ENCODE measurements around the gene VAV1. TPM values are rescaled to one million over a fixed set of nuclear protein-coding genes. Genes with fewer than 3 reads are reported as not detected.
"Not testable (repeated sequence)": the region's sequence is repeated elsewhere in the genome, so short reads cannot be mapped to it uniquely, and the experiment has no call there.

The VAV1 gene
- total RNA-seq, 1 donor from 2014 or later = 36.2 TPM

DNA sequence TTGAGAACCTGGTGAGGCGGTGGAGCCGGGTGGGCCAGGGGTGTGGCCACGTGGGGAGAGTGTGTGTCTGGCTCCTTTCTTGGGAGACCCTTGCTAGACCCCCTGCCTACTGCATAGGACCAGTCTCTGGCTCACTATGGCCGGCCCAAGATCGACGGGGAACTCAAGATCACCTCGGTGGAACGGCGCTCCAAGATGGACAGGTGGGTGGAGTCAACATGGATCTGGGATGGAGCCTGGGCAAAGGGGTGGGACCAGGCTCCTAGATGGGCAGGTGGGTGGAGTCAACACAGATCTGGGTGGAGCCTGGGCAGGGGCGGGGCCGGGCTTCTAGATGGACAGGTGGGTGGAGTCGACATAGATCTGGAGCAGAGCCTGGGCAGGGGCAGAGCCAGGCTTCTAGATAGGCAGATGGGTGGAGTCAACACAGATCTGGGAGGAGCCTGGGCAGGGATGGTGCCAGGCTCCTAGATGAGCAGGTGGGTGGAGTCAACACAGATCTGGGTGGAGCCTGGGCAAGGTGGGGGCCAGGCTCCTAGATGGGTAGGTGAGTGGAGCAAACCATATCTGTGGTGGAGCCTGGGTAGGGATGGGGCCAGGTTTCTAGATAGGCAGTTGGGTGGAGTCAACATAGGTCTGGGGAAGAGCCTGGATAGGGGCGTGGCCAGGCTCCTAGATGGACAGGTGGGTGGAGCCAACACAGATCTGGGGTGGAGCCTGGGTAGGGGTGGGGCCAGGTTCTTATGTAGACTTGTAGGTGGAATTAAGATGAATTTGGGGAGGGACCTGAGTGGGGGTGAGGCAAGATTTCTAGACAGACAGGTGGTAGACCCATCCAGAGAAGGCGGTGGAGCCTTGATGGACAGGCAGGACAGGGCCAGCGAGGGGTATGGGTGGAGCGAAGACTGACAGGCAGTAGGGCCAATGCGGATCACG, 56.5 kb downstream of the VAV1 start:
- no peaks in the 10 kb centered on the region for H3K9me3 ChIP-seq
- intact Hi-C loops (cut with DNase I) = no loop called here
- H3K27ac ChIP-seq = no peak overlapping the region
- H3K27me3 ChIP-seq (ENCODE audit: low read depth) = peaks cover 11% of the 10 kb centered on the region
- TF ChIP-seq, protein P1, sequence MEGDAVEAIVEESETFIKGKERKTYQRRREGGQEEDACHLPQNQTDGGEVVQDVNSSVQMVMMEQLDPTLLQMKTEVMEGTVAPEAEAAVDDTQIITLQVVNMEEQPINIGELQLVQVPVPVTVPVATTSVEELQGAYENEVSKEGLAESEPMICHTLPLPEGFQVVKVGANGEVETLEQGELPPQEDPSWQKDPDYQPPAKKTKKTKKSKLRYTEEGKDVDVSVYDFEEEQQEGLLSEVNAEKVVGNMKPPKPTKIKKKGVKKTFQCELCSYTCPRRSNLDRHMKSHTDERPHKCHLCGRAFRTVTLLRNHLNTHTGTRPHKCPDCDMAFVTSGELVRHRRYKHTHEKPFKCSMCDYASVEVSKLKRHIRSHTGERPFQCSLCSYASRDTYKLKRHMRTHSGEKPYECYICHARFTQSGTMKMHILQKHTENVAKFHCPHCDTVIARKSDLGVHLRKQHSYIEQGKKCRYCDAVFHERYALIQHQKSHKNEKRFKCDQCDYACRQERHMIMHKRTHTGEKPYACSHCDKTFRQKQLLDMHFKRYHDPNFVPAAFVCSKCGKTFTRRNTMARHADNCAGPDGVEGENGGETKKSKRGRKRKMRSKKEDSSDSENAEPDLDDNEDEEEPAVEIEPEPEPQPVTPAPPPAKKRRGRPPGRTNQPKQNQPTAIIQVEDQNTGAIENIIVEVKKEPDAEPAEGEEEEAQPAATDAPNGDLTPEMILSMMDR (IDR thresholded peaks at IDR 0.05) = no peak
- no peaks in the 10 kb centered on the region for H3K4me1 ChIP-seq
- peaks cover 31% of the 10 kb centered on the region for H3K36me3 ChIP-seq
- ATAC-seq = peak; percentile 34 to 40
- DNase-seq = peak; percentile 56
- no peak overlapping the region for H3K4me3 ChIP-seq

DNA sequence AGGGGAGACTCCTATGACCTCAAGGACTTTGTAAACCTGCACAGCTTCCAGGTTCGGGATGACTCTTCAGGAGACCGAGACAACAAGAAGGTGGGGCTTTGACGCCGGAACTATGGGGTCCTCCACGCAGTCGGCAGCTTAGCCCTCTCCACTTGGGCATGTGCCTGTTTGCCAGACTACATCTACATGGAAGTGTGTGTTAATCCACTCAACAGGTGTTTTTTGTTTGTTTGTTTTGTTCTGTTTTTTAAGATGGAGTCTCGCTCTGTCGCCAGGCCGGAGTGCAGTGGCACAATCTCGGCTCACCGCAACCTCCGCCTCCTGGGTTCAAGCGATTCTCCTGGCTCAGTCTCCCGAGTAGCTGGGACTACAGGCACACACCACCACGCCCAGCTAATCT, 57.3 kb downstream of the VAV1 start:
- H3K9me3 ChIP-seq; H3K27ac ChIP-seq; H3K4me1 ChIP-seq; H3K4me3 ChIP-seq; ATAC-seq; DNase-seq; intact Hi-C loops (cut with DNase I): not testable (repeated sequence)
- Histone ChIP-seq H3K27me3 (ENCODE audit: low read depth) (peaks cover 11% of the 10 kb centered on the region), H3K36me3 (peaks cover 25% of the 10 kb centered on the region)

DNA sequence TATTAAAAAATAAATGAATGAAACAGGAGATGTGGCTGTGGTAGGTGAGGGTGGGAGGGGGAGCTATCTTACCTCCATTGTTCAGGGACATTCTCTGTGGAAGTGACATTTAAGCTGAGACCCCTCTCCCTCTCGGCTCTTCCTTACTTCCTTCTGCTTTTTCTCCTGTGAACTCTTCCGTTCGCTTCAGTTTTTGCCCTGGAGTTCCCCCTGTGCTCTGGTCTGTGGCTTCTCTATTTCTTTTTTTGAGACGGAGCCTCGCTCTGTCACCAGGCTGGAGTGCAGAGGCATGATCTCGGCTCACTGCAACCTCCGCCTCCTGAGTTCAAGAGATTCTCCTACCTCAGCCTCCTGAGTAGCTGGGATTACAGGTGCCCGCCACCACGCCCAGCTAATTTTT, 58.6 kb downstream of the VAV1 start:
- H3K4me3 ChIP-seq; H3K4me1 ChIP-seq; intact Hi-C loops (cut with DNase I); H3K9me3 ChIP-seq; DNase-seq; ATAC-seq; H3K27ac ChIP-seq: not testable (repeated sequence)
- peaks cover 21% of the 10 kb centered on the region for H3K36me3 ChIP-seq
- peaks cover 11% of the 10 kb centered on the region for H3K27me3 ChIP-seq (ENCODE audit: low read depth)

DNA sequence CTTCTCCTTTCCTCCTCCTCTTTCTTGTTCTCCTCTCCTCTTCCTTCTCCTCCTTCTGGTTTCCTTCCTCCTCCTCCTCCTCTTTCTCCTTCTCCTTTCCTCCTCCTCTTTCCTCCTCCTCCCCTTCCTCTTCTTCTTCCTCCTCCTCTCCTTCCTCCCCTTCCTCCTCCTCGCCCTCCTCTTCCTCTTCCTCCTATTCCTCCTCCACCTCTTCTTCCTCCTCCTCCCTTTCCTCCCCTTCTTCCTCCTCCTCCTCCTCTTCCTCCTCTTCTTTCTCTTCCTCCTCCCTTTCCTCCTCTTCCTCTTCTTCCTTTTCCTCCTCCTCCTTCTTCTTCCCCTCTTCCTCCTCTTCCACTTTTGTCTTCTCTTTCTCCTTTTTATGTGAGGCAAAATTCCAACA, 59.9 kb downstream of the VAV1 start:
- Histone ChIP-seq H3K27ac (no peak overlapping the region), H3K27me3 (ENCODE audit: low read depth) (peaks cover 11% of the 10 kb centered on the region), H3K4me3 (no peak overlapping the region), H3K36me3 (peaks cover 27% of the 10 kb centered on the region), H3K4me1 (no peaks in the 10 kb centered on the region), H3K9me3 (no peaks in the 10 kb centered on the region)
- no peak for DNase-seq
- no peak for ATAC-seq
- TF ChIP-seq, protein P1 (IDR thresholded peaks at IDR 0.05) = no peak
- intact Hi-C loops (cut with DNase I) = no loop called here

DNA sequence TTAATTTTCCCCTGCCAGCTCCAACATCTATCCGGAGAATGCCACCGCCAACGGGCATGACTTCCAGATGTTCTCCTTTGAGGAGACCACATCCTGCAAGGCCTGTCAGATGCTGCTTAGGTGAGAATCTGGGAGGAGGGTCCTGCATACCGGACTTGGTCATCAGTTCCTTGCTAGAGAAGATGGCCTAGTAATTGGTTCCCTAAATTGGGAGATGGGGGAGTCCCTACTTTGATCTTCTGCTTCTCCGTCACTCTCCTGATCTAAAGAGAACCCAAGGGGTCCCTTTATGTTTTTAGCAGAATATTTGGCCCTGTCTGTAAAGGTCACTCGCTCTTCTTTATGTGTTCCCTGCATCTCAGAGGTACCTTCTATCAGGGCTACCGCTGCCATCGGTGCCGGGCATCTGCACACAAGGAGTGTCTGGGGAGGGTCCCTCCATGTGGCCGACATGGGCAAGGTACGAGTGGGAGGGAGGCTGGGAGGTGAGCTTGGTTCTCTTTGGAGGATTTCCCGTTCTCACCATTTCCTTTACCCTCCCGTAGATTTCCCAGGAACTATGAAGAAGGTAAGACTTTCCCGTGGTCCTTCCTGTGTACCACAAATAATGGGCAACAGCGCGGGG, 60.8 kb downstream of the VAV1 start:
- Histone ChIP-seq H3K27ac (no peak overlapping the region), H3K4me3 (no peak overlapping the region), H3K27me3 (ENCODE audit: low read depth) (peaks cover 5% of the 10 kb centered on the region), H3K36me3 (peaks cover 21% of the 10 kb centered on the region), H3K4me1 (no peaks in the 10 kb centered on the region), H3K9me3 (no peaks in the 10 kb centered on the region)
- ATAC-seq = no peak
- intact Hi-C loops (cut with DNase I) = no loop called here
- DNase-seq = no peak
- TF ChIP-seq, protein P1 (IDR thresholded peaks at IDR 0.05) = no peak

DNA sequence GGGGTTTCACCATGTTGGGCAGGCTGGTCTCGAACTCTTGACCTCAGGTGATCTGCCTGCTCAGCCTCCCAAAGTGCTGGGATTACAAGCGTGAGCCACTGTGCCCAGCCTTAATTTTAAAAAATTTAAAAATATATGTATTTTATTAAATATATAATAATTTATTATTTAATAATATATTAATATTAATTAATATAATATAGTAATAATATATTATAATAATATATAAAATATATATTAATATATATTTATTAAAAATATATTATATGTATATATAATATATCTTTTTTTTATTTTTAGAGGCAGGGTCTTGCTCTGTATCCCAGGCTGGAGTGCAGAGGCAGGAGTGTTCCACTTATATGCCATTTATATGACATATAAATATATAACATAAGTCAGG, 61.9 kb downstream of the VAV1 start:
- Histone ChIP-seq H3K4me1 (no peaks in the 10 kb centered on the region), H3K9me3 (no peaks in the 10 kb centered on the region), H3K36me3 (peaks cover 21% of the 10 kb centered on the region), H3K27ac (no peak overlapping the region), H3K27me3 (ENCODE audit: low read depth) (no peaks in the 10 kb centered on the region), H3K4me3 (no peak overlapping the region)
- intact Hi-C loops (cut with DNase I) = no loop called here
- TF ChIP-seq, protein P1 (IDR thresholded peaks at IDR 0.05) = no peak
- ATAC-seq = no peak
- DNase-seq = no peak

Data from lower lobe of right lung (tissue), 2 donors.